Psoas muscle (tissue), 8 donors: Measurements from ENCODE around the gene IL21R. TPM values are rescaled to one million over a fixed set of nuclear protein-coding genes. Genes with fewer than 3 reads are reported as not detected.
"Not testable (repeated sequence)": the region's sequence is repeated elsewhere in the genome, so short reads cannot be mapped to it uniquely, and the experiment has no call there.

Source experiments
- ATAC-seq, 4 donors: fragments of 200-7000 bp; cut with Tn5 transposase; one replicate each; pipeline ENCODE4 v1.9.1; 2020; ENCODE audit warnings: moderate library complexity in 3 of 4, mild to moderate bottlenecking in 2 of 4
- DNase-seq, 2 donors: peaks; one replicate each; pipeline ENCODE4 v3.0.0-alpha.2; 2020
- H3K27ac ChIP-seq: fragments of 200-600 bp; one replicate; pipeline ENCODE4 v1.8.0; 2022
- H3K27me3 ChIP-seq, 3 donors: fragments of 200-600 bp in 1 of 3; one replicate each; pipeline versions ENCODE4 v1.6.1 to v1.8.0; 2013 to 2022; ENCODE audit warnings: low read length in 2 of 3, mild to moderate bottlenecking in 2 of 3, moderate library complexity in 1 of 3; ENCODE audit not compliant: insufficient read depth in 3 of 3
- H3K36me3 ChIP-seq, 2 donors: fragments of 200-600 bp in 1 of 2; one replicate each; pipeline versions ENCODE4 v1.6.1 to v1.8.0; 2013 to 2022; ENCODE audit warnings: low read depth in 1 of 2, mild to moderate bottlenecking in 1 of 2, moderate library complexity in 1 of 2; ENCODE audit not compliant: insufficient read depth in 1 of 2
- H3K4me1 ChIP-seq: fragments of 200-600 bp; one replicate; pipeline ENCODE4 v1.8.0; 2022
- H3K4me3 ChIP-seq: fragments of 200-600 bp; one replicate; pipeline ENCODE4 v1.8.0; 2022; ENCODE audit warnings: mild to moderate bottlenecking
- H3K9me3 ChIP-seq: fragments of 200-600 bp; one replicate; pipeline ENCODE4 v1.8.0; 2022
- CTCF ChIP-seq: fragments of 200-600 bp; IDR thresholded peaks from one replicate; pipeline ENCODE4 v1.8.0; 2022; ENCODE audit warnings: antibody characterized with exemption
- WGBS, 3 donors: extraction: QIAGEN DNeasy Blood & Tissue Kit; methylation state at CpG; one replicate each; pipeline versions ENCODE4 v1.1.6 to v1.1.7; 2013; 5-methylcytosine and 5-hydroxymethylcytosine counted together
- intact Hi-C, 2 donors: fragments of 100-400 bp; cut with DNase I; formaldehyde crosslinking; loops; one replicate each; pipeline versions ENCODE4 v1.11.0 to v1.14.2; 2022
- polyA plus RNA-seq, 3 donors: library from polyadenylated mRNA; stranded (reverse); fragments of 200-250 nt; gene quantifications; one replicate each; pipeline ENCODE4 v1.2.3, GENCODE V29; 2013
- total RNA-seq, 4 donors: library from RNA; stranded (reverse); fragmentation: NEBNext Ultra II Directional in 2 of 4; extraction: Animal tissue kit (Norgen Biotek cat#: 25700) in 2 of 4; gene quantifications; one replicate each; pipeline versions ENCODE4 v1.2.1 to v1.2.4, GENCODE V29; 2021 to 2023
- donor health status: healthy with polysubstance abuse.
- donor health status: DM: no; HTN: no; CAD: no; lungs with moderate emphysema.
- donor health status: Bipolar disorder and iron deficiency.
- donor health status: healthy.
- donor health status: DM: yes; HTN: yes; CAD: no.
- donor health status: DM: no; HTN: no; CAD: no.
- donor health status: DM: no; HTN: no; CAD: no.
- donor health status: DM: yes; HTN: yes; CAD: no.

IL21R gene
- total and polyA plus RNA-seq, 7 donors = 0.01 to 0.15 (median 0.08) TPM; not detected in 2

- Histone ChIP-seq H3K4me1 (no peaks in the 10 kb centered on the region), H3K36me3 (no peaks in the 10 kb centered on the region), H3K9me3 (peaks cover 19% of the 10 kb centered on the region), H3K27me3 (peaks cover 0 to 26% (median 0%) of the 10 kb centered on the region in 3 donors), H3K4me3 (no peak overlapping the region), H3K27ac (no peak overlapping the region)
- 72 to 79% (median 72%) methylated on average over 3 of the region's 3 CpGs for WGBS, 3 donors
- ATAC-seq = no peak
- TF ChIP-seq CTCF = no peak
- intact Hi-C loops = no loop called here
- no peak for DNase-seq
Observed at GRCh38 chr16:27408012-27408601, 6.1 kb downstream of the IL21R start.

- intact Hi-C loops = no loop called here
- WGBS, 3 donors = 73 to 78% (median 78%) methylated on average over 6 of the region's 6 CpGs
- Histone ChIP-seq H3K27ac (no peak overlapping the region), H3K27me3 (peaks cover 0 to 21% (median 0%) of the 10 kb centered on the region in 3 donors), H3K4me1 (no peaks in the 10 kb centered on the region), H3K36me3 (no peaks in the 10 kb centered on the region), H3K4me3 (no peak overlapping the region), H3K9me3 (peaks cover 20% of the 10 kb centered on the region)
- no peak for TF ChIP-seq CTCF
- no peak for ATAC-seq
- DNase-seq = no peak
Observed at GRCh38 chr16:27408602-27409031, 6.6 kb downstream of the IL21R start.

- WGBS, 3 donors = 83 to 95% (median 92%) methylated on average over 2 of the region's 2 CpGs
- peaks cover 0 to 11% (median 0%) of the 10 kb centered on the region in 3 donors for H3K27me3 ChIP-seq
- DNase-seq, ATAC-seq, intact Hi-C loops, H3K4me1 ChIP-seq, H3K36me3 ChIP-seq, H3K27ac ChIP-seq, H3K4me3 ChIP-seq: not testable (repeated sequence)
- H3K9me3 ChIP-seq = peaks cover 20% of the 10 kb centered on the region
Observed at GRCh38 chr16:27409958-27410357, 8.0 kb downstream of the IL21R start.

GRCh38 chr16:27410761-27411160 is 8.8 kb downstream of the IL21R start:
- Histone ChIP-seq H3K9me3 (peaks cover 20% of the 10 kb centered on the region), H3K4me1 (no peaks in the 10 kb centered on the region), H3K27me3 (peaks cover 0 to 3% (median 0%) of the 10 kb centered on the region in 3 donors), H3K4me3 (no peak overlapping the region), H3K27ac (no peak overlapping the region), H3K36me3 (no peaks in the 10 kb centered on the region)
- intact Hi-C loops = no loop called here
- ATAC-seq = no peak
- no peak for DNase-seq
- 87 to 92% (median 91%) methylated on average over 1 of the region's 1 CpG for WGBS, 3 donors
- no peak for TF ChIP-seq CTCF

GRCh38 chr16:27413956-27414355 is 12.0 kb downstream of the IL21R start:
- 86 to 96% (median 90%) methylated on average over 2 of the region's 2 CpGs for WGBS, 3 donors
- ATAC-seq = no peak
- Histone ChIP-seq H3K4me1 (no peaks in the 10 kb centered on the region), H3K27me3 (peaks cover 0 to 2% (median 0%) of the 10 kb centered on the region in 3 donors), H3K9me3 (peaks cover 20% of the 10 kb centered on the region), H3K27ac (no peak overlapping the region), H3K36me3 (no peaks in the 10 kb centered on the region), H3K4me3 (no peak overlapping the region)
- DNase-seq = no peak
- TF ChIP-seq CTCF = no peak
- intact Hi-C loops = no loop called here
